ENCODE data around the gene BORCS5.

- TF ChIP-seq, protein P1, sequence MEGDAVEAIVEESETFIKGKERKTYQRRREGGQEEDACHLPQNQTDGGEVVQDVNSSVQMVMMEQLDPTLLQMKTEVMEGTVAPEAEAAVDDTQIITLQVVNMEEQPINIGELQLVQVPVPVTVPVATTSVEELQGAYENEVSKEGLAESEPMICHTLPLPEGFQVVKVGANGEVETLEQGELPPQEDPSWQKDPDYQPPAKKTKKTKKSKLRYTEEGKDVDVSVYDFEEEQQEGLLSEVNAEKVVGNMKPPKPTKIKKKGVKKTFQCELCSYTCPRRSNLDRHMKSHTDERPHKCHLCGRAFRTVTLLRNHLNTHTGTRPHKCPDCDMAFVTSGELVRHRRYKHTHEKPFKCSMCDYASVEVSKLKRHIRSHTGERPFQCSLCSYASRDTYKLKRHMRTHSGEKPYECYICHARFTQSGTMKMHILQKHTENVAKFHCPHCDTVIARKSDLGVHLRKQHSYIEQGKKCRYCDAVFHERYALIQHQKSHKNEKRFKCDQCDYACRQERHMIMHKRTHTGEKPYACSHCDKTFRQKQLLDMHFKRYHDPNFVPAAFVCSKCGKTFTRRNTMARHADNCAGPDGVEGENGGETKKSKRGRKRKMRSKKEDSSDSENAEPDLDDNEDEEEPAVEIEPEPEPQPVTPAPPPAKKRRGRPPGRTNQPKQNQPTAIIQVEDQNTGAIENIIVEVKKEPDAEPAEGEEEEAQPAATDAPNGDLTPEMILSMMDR (IDR thresholded peaks at IDR 0.05), result no peak
- no peak for TF ChIP-seq EZH2phosphoT487 (IDR thresholded peaks at IDR 0.05)
These were observed 43.0 kb downstream of the BORCS5 start for GRCh38 chr12:12399776-12400305.

Measured in neural progenitor cell (in vitro differentiated cells).